ENCODE data around the gene ARHGAP44.

GRCh38 chr17:12756786-12757185, 32.5 kb upstream of the ARHGAP44 start:
- no peak for TF ChIP-seq CTCF (conservative IDR thresholded peaks at IDR 0.05; ENCODE audit: low read length)
- no peak for TF ChIP-seq EZH2phosphoT487 (IDR thresholded peaks at IDR 0.05; ENCODE audit: borderline replicate concordance)
